ENCODE data around the gene ANKRD29. TPM values are rescaled to one million over a fixed set of nuclear protein-coding genes. Genes with fewer than 3 reads are reported as not detected.

Gene ANKRD29
- total and polyA plus RNA-seq, 10 of the 15 experiments (the other 5 are each of a cell fraction or from before 2014, with no cell fraction given): 0.53 to 9.2 (median 1.6) TPM

DNA sequence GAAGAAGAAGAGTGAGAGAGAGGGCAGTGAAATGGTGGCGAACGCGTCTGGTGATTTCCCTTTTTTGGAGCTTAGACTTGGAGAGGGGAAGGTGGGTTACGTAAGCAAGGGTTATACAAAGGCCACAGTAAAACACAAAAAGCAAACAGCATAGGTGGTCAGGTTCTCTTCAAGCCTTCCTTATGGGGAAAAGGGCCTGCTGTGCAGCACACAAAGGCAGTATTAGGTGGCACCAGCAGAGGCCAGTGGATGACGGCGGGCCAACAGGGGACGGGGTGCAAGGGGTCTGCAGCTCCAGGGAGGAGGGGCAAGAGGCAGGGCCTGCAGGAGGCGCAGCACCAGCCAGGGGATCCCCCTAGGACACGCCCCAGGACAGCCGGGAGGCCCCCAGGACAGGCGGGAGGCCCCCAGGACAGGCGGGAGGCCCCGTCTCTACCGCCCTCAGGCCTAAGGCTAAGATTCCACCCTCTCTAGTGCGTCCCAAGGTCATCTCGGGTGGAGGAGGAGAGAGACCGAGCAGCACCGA is 43.8 kb downstream of the ANKRD29 start:
- Histone ChIP-seq H3K9ac (ENCODE audit: control insufficient read depth, insufficient read depth, low read length) (peak overlapping the region; percentile 40; the same call in 1 of the 2 replicates), H4K20me1 (ENCODE audit: control insufficient read depth, insufficient read depth) (no peaks in the 10 kb centered on the region), H3K79me2 (ENCODE audit: control insufficient read depth, insufficient read depth, low read length) (no peaks in the 10 kb centered on the region), H3K36me3 (ENCODE audit: control insufficient read depth in 2 of 2, insufficient read depth in 2 of 2, low read length in 1 of 2) (no peaks in the 10 kb centered on the region), H3K27me3 (replicated peaks in 1 of 2; ENCODE audit: control insufficient read depth in 2 of 2, insufficient read depth in 2 of 2, low read length in 1 of 2) (peaks cover 0 to 5% of the 10 kb centered on the region in 2 experiments; a peak in 2 of 4 replicates), H2AFZ (ENCODE audit: control insufficient read depth, low read depth, low read length) (peak overlapping the region; percentile 61), H3K9me3 (replicated peaks; ENCODE audit: control insufficient read depth, insufficient read depth, low read length) (no peaks in the 10 kb centered on the region), H3K4me2 (ENCODE audit: control insufficient read depth, insufficient read depth) (peak overlapping the region; percentile 83), H3K4me1 (ENCODE audit: control insufficient read depth, insufficient read depth, low read length) (peaks cover 17% of the 10 kb centered on the region), H3K4me3 (peak overlapping the region; percentile 57; the same call in 1 of the 2 replicates), H3K27ac (ENCODE audit: control insufficient read depth, insufficient read depth) (peak overlapping the region; percentile 26; the same call in 1 of the 2 replicates)
- in situ Hi-C loops (cut with MboI) (no loop called here), intact Hi-C loops (cut with micrococcal nuclease; ENCODE audit: unreplicated experiment) (loop anchor here (2.0 kb wide), 1 partner anchor 32 kb away; the partner anchor contains the start of gene NPC1)
- 31% methylated on average over 18 of the region's 18 CpGs for WGBS (ENCODE audit: insufficient coverage, insufficient replicate concordance, low lambda C conversion rate, missing lambda C conversion rate)
- DNase-seq (ENCODE audit: low read depth, low spot score): peak; percentile 27
- BruUV-seq (replicated peaks): no TSS peak
- ChIA-PET SMC1A (ENCODE audit: uncharacterized antibody, unreplicated experiment) (interaction anchor here (0.5 to 3.2 kb wide), 15 partner anchors 8 to 165 kb away, joined by 3 to 28 read pairs (median 5); partner anchors contain the start of genes NPC1 and RMC1), POLR2A (interaction anchor here (0.8 to 2.5 kb wide), 6 partner anchors 9 to 394 kb away, joined by 3 to 33 read pairs (median 4); partner anchors contain the start of genes NPC1 and RMC1), CTCF (interaction anchor here (0.6 to 2.5 kb wide), 13 partner anchors 9 to 194 kb away, joined by 3 to 22 read pairs (median 4); no protein-coding TSS in a partner anchor), RAD21 (ENCODE audit: unreplicated experiment) (interaction anchor here (0.9 to 3.2 kb wide), 8 partner anchors 9 to 327 kb away, joined by 3 to 22 read pairs (median 8); partner anchors contain the start of gene NPC1)
- peak; percentile 67 for ATAC-seq
- FAIRE-seq: no peak
- TF ChIP-seq, protein P1, sequence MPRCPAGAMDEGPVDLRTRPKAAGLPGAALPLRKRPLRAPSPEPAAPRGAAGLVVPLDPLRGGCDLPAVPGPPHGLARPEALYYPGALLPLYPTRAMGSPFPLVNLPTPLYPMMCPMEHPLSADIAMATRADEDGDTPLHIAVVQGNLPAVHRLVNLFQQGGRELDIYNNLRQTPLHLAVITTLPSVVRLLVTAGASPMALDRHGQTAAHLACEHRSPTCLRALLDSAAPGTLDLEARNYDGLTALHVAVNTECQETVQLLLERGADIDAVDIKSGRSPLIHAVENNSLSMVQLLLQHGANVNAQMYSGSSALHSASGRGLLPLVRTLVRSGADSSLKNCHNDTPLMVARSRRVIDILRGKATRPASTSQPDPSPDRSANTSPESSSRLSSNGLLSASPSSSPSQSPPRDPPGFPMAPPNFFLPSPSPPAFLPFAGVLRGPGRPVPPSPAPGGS (IDR thresholded peaks at IDR 0.05; ENCODE audit: borderline replicate concordance, insufficient read depth, low read depth, low read length, poor library complexity, severe bottlenecking): no peak
- TF ChIP-seq SMC3 (IDR thresholded peaks at IDR 0.05; ENCODE audit: borderline replicate concordance, low read length) (no peak), SRF (IDR thresholded peaks at IDR 0.05; ENCODE audit: low read depth in 2 of 2, low read length in 2 of 2) (no peak), GABPA (IDR thresholded peaks at IDR 0.05; ENCODE audit: low read depth) (no peak), IRF4 (IDR thresholded peaks at IDR 0.05; ENCODE audit: low read depth, low read length) (no peak), RAD51 (IDR thresholded peaks at IDR 0.05) (no peak), HDAC6 (IDR thresholded peaks at IDR 0.05; ENCODE audit: unreplicated experiment) (no peak), ASH2L (IDR thresholded peaks at IDR 0.05; ENCODE audit: borderline replicate concordance, low read depth) (no peak), TBL1XR1 (IDR thresholded peaks at IDR 0.05; ENCODE audit: low read depth, low read length) (no peak), BACH1 (IDR thresholded peaks at IDR 0.05; ENCODE audit: borderline replicate concordance) (no peak), EED (IDR thresholded peaks at IDR 0.05; ENCODE audit: low read depth) (no peak), RFX5 (IDR thresholded peaks at IDR 0.05; ENCODE audit: low read depth, low read length) (no peak), BRCA1 (IDR thresholded peaks at IDR 0.05; ENCODE audit: low read depth, low read length) (no peak; the same call in 1 of the 2 replicates)
- TF ChIP-seq, protein P2, sequence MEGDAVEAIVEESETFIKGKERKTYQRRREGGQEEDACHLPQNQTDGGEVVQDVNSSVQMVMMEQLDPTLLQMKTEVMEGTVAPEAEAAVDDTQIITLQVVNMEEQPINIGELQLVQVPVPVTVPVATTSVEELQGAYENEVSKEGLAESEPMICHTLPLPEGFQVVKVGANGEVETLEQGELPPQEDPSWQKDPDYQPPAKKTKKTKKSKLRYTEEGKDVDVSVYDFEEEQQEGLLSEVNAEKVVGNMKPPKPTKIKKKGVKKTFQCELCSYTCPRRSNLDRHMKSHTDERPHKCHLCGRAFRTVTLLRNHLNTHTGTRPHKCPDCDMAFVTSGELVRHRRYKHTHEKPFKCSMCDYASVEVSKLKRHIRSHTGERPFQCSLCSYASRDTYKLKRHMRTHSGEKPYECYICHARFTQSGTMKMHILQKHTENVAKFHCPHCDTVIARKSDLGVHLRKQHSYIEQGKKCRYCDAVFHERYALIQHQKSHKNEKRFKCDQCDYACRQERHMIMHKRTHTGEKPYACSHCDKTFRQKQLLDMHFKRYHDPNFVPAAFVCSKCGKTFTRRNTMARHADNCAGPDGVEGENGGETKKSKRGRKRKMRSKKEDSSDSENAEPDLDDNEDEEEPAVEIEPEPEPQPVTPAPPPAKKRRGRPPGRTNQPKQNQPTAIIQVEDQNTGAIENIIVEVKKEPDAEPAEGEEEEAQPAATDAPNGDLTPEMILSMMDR (IDR thresholded peaks at IDR 0.05 in 2 of 3, conservative IDR thresholded peaks at IDR 0.05 in 1 of 3; ENCODE audit: control insufficient read depth in 2 of 3, extremely low read depth in 1 of 3, insufficient read depth in 1 of 3, low read depth in 3 of 3, low read length in 3 of 3): peak in 2 of 3 experiments; percentile 14 to 30; a peak in 2 of 6 replicates
- TF ChIP-seq, protein P3, sequence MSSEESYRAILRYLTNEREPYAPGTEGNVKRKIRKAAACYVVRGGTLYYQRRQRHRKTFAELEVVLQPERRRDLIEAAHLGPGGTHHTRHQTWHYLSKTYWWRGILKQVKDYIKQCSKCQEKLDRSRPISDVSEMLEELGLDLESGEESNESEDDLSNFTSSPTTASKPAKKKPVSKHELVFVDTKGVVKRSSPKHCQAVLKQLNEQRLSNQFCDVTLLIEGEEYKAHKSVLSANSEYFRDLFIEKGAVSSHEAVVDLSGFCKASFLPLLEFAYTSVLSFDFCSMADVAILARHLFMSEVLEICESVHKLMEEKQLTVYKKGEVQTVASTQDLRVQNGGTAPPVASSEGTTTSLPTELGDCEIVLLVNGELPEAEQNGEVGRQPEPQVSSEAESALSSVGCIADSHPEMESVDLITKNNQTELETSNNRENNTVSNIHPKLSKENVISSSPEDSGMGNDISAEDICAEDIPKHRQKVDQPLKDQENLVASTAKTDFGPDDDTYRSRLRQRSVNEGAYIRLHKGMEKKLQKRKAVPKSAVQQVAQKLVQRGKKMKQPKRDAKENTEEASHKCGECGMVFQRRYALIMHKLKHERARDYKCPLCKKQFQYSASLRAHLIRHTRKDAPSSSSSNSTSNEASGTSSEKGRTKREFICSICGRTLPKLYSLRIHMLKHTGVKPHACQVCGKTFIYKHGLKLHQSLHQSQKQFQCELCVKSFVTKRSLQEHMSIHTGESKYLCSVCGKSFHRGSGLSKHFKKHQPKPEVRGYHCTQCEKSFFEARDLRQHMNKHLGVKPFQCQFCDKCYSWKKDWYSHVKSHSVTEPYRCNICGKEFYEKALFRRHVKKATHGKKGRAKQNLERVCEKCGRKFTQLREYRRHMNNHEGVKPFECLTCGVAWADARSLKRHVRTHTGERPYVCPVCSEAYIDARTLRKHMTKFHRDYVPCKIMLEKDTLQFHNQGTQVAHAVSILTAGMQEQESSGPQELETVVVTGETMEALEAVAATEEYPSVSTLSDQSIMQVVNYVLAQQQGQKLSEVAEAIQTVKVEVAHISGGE (CRISPR knock-in tag; IDR thresholded peaks at IDR 0.05): no peak
- TF ChIP-seq, protein P4, sequence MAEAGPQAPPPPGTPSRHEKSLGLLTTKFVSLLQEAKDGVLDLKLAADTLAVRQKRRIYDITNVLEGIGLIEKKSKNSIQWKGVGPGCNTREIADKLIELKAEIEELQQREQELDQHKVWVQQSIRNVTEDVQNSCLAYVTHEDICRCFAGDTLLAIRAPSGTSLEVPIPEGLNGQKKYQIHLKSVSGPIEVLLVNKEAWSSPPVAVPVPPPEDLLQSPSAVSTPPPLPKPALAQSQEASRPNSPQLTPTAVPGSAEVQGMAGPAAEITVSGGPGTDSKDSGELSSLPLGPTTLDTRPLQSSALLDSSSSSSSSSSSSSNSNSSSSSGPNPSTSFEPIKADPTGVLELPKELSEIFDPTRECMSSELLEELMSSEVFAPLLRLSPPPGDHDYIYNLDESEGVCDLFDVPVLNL (IDR thresholded peaks at IDR 0.05; ENCODE audit: low read depth, low read length): no peak
